GM12875 (cell line): ENCODE results near the gene GET3.
"Not testable (repeated sequence)": the region's sequence is repeated elsewhere in the genome, so short reads cannot be mapped to it uniquely, and the experiment has no call there.

ENCODE experiments used
- H3K4me3 ChIP-seq: one replicate; pipeline ENCODE4 v1.5.1; 2011; ENCODE audit warnings: low read depth, low read length, control low read depth
- TF ChIP-seq, protein P1 (sequence below): IDR thresholded peaks from 2 replicates; pipeline ENCODE4 v1.5.1; 2011; ENCODE audit warnings: low read depth, mild to moderate bottlenecking, control low read depth, inconsistent platforms, low read length, moderate library complexity, borderline replicate concordance; ENCODE audit not compliant: insufficient read depth

GET3 gene

GRCh38 chr19:12695997-12696365, 41.3 kb upstream of the GET3 start:
- H3K4me3 ChIP-seq: peak overlapping the region; percentile 93
- TF ChIP-seq, protein P1, sequence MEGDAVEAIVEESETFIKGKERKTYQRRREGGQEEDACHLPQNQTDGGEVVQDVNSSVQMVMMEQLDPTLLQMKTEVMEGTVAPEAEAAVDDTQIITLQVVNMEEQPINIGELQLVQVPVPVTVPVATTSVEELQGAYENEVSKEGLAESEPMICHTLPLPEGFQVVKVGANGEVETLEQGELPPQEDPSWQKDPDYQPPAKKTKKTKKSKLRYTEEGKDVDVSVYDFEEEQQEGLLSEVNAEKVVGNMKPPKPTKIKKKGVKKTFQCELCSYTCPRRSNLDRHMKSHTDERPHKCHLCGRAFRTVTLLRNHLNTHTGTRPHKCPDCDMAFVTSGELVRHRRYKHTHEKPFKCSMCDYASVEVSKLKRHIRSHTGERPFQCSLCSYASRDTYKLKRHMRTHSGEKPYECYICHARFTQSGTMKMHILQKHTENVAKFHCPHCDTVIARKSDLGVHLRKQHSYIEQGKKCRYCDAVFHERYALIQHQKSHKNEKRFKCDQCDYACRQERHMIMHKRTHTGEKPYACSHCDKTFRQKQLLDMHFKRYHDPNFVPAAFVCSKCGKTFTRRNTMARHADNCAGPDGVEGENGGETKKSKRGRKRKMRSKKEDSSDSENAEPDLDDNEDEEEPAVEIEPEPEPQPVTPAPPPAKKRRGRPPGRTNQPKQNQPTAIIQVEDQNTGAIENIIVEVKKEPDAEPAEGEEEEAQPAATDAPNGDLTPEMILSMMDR: no peak

GRCh38 chr19:12696366-12697335, 40.6 kb upstream of the GET3 start, which contains the start of gene FBXW9:
FBXW9 (minus strand) TSS chr19:12696631; CDS start chr19:12696581, 50 bp downstream.
- TF ChIP-seq, protein P1: no peak

GRCh38 chr19:12697425-12697824, 39.9 kb upstream of the GET3 start:
- not testable (repeated sequence) for H3K4me3 ChIP-seq

More at GRCh38 chr19:12696366-12697335, 40.6 kb upstream of the GET3 start, which contains the start of gene FBXW9:
- peak within 1 kb of the TSS; percentile 93 for H3K4me3 ChIP-seq

GRCh38 chr19:12698138-12698537, 39.2 kb upstream of the GET3 start:
- TF ChIP-seq, protein P1: no peak
- no peak overlapping the region for H3K4me3 ChIP-seq

- no peak overlapping the region for H3K4me3 ChIP-seq
- TF ChIP-seq, protein P1: no peak
Measured at GRCh38 chr19:12701596-12702282, 35.6 kb upstream of the GET3 start.

- no peak overlapping the region for H3K4me3 ChIP-seq
- TF ChIP-seq, protein P1: no peak
Measured at GRCh38 chr19:12703046-12703445, 34.3 kb upstream of the GET3 start.

DNA sequence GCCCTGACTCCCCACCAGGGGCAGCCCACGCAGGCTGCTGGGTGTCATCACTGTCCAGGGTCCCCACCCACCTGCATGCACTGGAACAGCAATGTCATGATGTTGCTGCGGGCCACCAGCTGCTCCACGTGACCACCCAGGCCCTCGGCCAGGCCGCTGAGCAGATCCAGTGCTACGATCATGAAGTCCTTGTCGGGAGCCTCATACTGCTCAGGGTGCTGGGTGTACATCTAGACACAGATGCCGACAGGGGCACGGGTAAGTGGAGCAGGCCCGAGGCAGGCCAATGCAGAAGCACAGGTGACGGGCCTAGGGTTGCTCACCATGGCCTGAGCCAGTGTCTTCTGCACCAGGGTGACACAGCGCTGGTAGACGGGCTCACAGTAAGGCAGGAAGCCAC, 32.1 kb upstream of the GET3 start:
- TF ChIP-seq, protein P1: no peak
- no peak overlapping the region for H3K4me3 ChIP-seq
